22Rv1 (cell line): Measurements from ENCODE around the gene DRC1.

ENCODE experiments used
- H3K27ac ChIP-seq: fragments of 450-650 bp; 2 replicates; pipeline ENCODE4 v1.5.1; 2017
- CTCF ChIP-seq: fragments of 450-650 bp; IDR thresholded peaks from 2 replicates; pipeline ENCODE4 v1.5.1; 2017; ENCODE audit warnings: mild to moderate bottlenecking
- ZFX ChIP-seq: fragments of 450-650 bp; IDR thresholded peaks from 2 replicates; pipeline ENCODE4 v1.6.1; 2017; ENCODE audit warnings: antibody characterized with exemption, borderline replicate concordance

Gene DRC1

DNA sequence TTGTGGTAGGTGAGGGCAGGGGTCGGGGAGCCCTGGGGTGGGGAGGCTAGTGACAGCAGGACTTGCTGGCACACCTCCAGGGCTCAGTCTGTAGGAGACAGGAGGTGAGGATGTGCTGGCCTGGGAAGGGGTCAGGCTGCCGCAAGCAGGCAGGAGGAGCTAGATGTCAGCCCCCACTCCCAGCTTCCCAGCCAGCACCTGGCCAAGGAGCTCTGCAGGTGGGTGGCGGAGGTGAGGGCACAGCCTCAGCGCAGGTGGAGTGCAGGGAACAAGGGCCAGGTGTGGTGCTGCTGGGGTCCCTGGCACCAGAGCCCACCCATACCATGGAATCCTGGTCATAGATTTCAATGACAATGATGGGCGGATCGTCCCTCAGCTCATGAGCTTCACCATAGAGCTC, 73.3 kb downstream of the DRC1 start:
- no peak overlapping the region for H3K27ac ChIP-seq
- TF ChIP-seq CTCF (no peak), ZFX (no peak)

DNA sequence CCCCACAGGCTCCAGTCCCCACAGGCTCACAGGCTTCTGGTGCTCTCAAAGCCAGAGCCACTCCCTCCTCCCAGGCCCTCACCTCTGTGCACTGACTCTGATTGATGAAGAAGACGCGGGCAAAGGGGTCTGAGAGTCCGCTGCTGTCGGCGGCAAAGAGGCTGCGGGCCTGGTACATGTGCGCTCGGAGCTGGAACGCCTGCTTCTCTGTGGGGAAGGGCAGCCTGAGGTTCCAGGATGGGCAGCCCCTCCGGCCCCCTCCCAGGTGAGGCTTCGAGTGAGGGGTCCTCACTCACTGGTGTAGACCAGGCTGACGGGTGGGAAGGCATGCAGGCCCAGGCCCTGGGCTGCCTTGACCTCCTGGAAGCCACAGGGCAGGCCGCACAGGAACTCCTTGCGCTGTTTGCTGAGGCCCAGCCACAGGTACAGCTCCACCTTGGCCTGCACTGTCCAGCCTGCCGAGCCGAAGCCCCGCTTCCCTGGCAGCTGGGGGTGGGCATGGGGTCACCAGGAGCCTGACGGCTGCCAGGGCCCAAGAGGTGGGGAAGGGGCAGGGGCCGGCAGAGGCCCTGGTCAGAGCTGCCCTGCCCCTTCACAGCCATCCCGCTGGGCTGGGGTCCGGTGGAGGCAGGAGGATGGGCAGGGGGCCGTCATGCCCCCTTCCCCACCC, 74.2 kb downstream of the DRC1 start:
- H3K27ac ChIP-seq: no peak overlapping the region

DNA sequence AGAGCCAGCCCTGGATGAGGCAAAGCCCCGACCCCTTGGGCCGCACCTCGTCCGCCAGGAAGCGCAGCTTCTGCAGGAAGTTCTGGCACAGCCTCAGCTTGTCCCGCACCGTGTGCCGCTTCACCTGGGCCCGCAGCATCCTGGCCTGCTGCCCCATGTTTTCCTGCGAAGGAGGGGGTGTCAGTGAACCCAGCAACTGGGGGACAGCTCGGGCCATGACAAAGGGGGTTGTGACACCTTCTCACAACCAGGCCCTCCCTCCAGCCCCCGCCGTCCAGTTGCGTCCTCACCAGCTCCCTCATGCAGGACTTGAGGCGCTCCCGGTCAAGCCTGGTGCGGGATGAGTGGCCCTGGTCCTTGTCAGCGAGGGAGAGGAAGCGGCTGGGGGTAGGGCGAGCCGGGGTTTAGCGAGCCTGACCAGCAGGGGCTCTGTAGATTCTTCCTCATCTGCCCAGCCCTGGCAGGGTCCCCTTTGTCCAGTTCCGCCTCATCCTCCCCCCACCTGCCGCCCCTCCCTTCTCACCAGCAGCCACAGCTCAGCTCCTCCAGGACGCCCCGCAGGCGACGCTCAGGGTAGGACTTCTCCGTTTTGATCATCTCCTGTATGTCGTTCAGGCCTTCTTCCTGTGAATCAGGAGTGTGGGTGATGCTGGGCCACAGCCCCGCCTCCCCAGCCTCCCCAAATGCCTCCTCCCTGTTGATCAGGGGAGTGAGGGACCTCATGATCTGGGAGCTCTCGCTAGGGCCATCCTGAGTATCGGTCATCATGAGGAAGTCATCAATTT, 75.6 kb downstream of the DRC1 start:
- H3K27ac ChIP-seq: no peak overlapping the region
- TF ChIP-seq CTCF (no peak), ZFX (no peak)

More for the DNA sequence above, 74.2 kb downstream of the DRC1 start:
- TF ChIP-seq CTCF (no peak), ZFX (no peak)

DNA sequence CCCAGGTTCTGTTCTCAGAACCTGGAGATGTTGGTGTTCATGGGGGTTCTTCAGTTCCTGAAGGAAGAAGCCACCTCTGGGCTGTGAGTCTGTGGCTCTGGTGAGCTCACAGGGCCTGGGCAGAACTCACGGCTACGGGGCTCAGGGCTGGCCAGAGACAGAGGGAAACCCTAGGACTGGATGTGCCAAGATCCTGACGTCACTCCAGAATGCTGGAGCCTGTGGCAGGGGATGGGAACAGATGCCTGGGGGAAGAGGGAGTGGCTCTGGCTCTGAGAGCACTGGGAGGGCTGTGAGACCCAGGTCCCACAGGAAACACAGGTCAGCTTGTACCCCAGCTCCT, 76.2 kb downstream of the DRC1 start, which contains the start of gene OTOF:
OTOF (minus strand) TSS at position 214 of the 343 bp plus-strand sequence.
- H3K27ac ChIP-seq: no peak within 1 kb of the TSS
- TF ChIP-seq CTCF: no peak
- TF ChIP-seq ZFX: no peak

DNA sequence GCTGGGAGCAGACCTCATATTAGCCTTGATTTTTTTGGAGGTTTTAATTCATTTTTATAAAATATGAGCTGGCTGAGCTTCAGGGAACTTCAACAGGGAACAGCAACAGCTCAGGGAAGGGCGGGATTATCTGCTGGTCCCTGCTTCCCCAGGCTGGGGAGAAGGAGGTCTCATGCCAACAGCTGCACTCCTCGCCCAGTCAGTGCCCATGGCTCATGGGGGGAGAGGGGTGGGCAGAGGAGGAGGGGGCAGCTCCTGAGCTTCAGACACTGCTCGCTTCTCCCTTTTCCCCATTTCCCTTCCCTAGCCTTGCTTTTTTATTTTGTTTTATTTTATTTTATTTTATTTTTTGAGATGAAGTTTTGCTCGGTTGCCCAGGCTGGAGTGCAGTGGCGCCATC, 76.6 kb downstream of the DRC1 start:
- no peak for TF ChIP-seq CTCF
- TF ChIP-seq ZFX: no peak
- no peak overlapping the region for H3K27ac ChIP-seq

- no peak overlapping the region for H3K27ac ChIP-seq
- TF ChIP-seq CTCF: no peak
Observed at GRCh38 chr2:26479131-26479788, 77.5 kb downstream of the DRC1 start.
